TTC549 (cell line): ENCODE data around the gene CLEC2D.
"Not testable (repeated sequence)": the region's sequence is repeated elsewhere in the genome, so short reads cannot be mapped to it uniquely, and the experiment has no call there.

Experiments
- FAIRE-seq: peaks from 2 replicates; lab custom pipeline; 2012; peaks lifted over from hg19 to GRCh38; lab: Jason Lieb, UNC

Gene CLEC2D

DNA sequence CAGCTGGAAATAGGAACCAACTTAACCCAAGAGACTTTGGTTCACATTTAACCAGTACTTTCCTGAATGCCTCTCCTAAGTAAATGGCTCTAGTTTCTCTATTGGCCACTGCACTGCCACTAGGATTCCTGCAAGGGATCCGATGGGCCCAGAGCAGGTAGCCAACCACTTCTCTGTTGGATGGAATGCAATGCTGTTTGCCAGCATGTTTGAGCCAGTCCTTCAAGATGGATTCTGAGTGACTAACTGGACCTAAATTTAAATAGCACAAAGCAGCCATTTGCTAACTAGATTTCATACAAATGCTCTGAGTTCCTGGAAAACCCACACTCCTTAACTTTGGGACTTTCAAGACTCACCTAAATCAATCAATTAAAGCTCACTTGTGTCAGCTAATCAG, 9.5 kb upstream of the CLEC2D start:
- no peak for FAIRE-seq

DNA sequence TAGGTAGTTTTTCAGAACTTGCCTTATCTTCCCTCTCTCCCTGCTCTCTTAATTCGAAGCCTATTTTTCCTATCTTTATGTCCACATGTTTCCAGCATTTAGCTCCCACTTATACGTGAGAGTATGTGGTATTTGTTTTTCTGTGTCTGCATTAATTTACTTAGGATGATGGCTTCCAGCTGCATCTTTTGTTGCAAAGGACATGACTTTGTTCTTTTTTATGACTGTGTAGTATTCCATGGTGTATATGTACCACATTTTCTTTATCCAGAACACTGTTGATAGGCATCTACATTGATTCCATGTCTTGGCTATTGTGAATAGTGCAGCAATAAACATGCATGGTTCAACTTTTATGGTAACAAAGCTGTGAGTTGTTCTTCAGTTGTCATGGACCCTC, 7.8 kb upstream of the CLEC2D start:
- FAIRE-seq = no peak

DNA sequence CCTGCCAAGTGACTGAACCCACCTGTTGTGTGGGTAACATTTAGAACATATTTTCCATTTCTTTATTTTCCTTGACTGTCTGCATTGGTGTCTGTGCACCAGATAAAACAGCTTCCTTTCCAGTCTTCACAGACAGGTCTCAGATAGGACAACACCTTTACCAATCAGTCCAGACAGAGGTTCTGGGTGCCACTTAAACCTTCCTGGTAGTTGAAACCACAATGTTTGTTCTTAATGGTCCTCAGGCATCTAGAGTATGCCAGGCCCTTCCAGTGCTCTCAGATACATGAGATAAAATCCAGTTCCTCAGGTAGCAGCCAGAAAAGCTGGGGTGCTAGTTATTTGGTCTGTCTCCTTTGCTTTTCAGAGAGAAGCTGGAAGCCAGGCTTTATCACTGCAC, 7.0 kb upstream of the CLEC2D start:
- no peak for FAIRE-seq

DNA sequence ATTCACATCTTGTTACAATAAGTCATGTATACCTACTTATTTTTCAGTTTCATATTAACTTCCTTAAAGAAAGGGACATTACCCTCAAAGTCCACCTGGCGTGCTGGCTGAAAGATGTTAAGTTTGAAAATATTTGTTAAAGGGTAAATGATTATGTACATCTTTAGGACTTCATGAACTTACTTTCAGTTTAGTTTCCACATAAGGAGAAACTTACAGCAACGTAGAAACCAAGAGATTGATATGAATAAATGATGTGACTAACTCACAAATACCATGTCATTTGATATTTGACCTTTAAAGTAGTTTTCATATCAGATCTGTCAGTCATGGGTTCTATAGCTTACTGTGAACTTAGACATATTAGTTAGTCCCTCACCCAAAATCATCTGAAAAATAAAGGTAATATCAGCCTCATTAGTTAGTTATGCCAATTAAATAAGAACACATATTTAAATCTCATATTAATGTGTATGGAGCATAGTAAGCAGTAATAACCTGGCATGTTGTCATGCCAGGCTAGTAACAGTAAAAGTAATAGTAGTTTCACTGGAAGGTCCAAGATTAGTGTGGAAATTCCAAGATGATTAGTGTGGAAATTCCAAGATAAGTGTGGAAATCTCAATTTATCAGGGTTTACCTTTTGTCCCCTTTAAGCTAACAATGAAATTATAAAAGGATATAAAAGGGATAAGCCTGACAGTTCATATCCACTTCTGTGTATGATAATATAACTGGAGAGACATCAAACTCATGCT, 1.9 kb upstream of the CLEC2D start:
- no peak for FAIRE-seq

DNA sequence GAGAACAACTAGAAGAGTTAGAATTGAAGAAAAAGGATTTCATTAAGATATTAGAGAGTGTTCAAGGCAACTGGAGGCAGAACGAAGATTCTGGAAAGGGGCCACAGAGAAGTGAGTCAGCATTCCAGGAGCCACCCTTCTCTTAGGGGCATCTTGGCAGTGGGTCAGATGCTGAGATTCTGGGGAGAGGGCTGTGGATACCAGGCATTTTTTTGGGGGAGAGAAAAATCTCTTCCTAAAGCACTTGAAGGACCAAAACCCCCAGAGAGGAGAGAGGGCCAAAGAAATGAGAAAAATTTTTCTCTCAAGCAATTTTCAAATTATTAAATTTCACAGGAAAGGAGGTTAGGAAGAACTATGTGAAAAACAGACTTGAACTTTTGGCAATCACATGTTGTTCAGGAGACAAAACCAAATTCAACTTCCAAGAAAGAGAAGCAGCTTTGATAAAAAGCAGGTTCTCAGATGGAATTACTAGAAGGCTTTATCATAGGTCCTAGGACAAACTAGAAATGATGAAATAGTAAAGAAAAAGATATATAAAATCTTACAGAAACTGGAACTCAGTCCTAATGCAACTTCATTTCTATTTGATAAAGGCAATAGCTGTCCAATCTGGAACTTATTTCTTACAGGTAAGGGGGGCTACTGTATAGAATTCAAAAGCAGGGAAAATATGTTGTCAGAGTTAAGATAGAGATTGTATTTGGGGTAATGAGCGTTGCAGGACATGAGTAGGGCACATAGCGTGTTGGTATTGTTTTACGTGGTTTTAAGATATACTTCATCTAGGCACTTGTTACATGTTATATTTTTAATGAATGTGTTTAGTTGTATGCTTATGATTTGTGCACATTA, 1.1 kb upstream of the CLEC2D start:
- no peak for FAIRE-seq

DNA sequence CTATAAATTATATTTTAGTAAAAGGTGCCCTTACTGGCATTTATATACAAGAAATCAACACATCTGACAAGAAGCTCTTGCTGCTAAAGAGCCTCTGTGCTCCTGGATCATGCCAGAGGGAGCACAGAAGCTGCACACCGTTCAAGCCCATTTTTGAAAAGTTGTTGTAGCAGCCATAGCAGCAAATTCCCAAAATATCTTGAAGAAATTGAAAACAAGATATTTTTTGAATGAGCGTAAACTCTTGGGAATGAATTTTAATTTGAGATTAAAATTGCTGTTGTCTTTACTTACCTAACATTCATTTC, 540 bp upstream of the CLEC2D start:
- FAIRE-seq = no peak

DNA sequence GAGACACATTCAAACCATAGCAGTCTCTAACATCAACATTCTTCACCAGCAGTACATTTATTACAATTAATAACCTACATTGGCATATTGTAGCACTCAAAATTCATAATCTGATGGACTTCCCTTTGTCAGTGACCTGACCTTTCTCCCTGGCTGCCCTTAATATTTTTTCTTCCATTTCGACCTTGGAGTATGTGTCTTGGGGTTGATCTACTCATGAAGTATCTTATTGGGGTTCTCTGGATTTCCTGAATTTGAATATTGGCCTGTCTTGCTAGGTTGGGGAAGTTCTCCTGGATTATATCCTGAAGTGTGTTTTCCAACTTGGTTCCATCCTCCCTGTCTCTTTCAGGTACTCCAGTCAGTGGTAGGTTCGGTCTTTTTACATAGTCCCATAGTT, 2.8 kb downstream of the CLEC2D start:
- FAIRE-seq = not testable (repeated sequence)

DNA sequence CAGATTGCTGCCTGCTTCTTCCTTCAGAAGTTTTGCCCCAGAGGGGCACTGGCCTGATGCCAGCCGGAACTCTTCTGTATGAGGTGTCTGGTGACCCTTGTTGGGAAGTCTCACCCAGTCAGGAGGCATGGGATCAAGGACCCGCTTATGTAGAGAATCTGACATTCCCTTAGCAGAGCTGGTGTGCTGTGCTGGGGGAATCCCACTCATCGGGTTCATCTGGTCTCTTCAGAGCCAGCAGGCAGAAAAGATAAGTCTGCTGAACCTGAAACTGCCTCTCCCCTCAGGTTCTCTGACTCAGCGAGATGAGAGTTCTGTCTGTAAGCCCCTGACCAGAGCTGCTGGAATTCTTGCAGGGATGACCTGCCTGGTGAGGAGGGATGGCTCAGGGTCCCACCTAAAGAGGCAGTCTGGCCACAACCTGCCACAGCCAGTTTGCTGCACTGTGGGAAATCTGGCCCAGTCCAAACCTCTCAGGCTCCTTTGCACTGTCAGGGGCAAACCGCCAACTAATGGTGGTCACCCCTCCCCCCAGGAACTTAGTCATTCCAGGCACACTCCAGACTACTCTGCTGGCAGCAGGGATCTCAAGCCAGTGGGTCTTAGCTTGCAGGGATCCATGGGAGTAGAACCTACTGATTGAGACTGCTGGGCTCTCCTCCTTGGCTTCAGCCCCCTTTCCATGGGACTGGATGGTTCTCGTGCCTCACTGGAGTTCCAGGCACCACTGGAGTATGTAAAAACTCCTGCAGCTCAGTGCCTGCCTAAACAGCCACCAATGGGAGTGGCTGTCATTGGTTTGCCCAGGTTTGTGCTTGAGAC, 4.1 kb downstream of the CLEC2D start:
- no peak for FAIRE-seq

DNA sequence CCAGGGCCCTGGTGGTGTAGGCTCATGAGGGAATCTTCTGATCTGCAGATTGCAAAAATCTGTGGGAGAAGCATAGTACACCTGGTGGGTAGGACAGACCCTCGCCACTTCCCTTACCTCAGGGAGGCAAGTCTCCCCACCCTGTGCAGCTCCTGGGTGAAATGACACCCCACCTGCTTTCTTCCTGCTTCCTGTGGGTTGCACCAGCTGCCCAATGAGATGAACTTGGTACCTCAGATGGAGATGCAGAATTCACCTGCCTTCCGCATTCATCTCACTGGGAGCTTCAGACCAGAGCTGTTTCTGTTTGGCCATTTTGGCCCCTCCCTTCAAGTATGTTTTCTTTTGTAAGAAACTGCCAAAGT, 4.7 kb downstream of the CLEC2D start:
- FAIRE-seq = no peak

DNA sequence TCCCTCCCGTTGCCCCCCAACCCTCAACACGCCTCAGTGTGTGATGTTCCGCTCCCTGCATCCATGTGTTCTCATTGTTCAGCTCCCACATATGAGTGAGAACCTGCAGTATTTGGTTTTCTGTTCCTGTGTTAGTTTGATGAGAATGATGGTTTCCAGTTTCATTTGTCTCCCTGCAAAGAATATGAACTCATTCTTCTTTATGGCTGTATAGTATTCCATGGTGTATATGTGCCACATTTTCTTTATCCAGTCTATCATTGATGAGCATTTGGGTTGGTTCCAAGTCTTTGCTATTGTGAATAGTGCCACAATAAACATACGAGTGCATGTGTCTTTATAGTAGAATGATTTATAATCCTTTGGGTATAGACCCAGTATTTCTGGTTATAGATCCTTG, 13.0 kb downstream of the CLEC2D start:
- not testable (repeated sequence) for FAIRE-seq

DNA sequence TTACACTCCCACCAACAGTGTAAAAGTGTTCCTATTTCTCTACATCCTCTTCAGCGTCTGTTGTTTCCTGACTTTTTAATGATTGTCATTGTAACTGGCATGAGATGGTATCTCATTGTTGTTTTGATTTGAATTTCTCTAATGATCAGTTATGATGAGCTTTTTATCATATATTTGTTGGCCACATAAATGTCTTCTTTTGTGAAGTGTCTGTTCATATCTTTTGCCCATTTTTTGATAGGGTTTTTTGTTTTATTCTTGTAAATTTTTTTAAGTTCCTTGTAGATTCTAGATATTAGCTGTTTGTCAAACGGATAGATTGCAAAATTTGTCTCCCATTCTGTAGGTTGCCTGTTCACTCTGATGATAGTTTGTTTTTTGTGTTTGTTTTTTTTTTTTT, 13.4 kb downstream of the CLEC2D start:
- FAIRE-seq = not testable (repeated sequence)

DNA sequence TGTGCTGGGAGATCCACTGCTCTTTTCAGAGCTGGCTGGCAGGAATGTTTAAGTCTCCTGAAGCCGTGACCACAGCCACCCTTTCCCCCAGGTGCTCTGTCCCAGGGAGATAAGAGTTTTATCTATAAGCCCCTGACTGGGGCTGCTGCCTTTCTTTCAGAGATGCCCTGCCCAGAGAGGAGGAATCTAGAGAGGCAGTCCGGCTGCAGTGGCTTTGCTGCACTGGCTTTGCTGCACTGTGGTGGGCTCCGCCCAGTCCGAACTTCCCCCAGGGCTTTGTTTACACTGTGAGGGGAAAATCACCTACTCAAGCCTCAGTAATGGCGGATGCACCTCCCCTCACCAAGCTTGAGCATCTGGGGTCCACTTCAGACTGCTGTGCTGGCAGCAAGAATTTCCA, 15.9 kb downstream of the CLEC2D start:
- not testable (repeated sequence) for FAIRE-seq

DNA sequence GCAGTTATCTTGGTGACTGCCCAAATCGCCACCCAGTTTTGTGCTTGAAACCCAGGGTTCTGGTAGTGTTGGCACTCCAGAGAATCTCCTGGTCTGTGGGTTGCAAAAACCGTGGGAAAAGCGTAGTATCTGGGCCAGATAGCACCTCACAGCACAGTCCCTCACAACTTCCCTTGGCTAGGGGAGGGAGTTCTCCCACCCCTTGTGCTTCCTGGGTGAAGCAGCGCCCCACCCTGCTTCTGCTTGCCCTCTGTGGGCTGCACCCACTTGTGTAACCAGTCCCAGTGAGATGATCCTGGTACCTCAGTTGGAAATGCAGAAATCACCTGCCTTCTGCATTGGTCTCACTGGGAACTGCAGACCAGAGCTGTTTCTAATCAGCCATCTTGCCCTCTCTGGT, 16.4 kb downstream of the CLEC2D start:
- FAIRE-seq = no peak

DNA sequence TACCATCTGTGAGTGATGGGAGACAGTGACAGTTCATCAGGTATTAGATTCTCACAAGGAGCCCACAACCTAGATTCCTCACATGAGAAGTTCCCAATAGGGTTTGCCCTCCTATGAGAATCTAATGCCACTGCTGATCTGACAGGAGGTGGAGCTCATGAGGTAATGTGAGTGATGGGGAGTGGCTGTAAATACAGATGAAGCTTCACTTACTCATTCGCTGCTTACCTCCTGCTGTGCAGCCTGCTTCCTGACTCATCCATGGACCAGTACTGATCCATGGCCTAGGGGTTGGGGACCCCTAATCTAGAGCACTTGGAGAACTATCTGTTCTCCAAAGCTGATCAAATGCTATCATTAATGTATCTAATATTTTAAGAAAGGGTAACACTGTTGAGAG, 17.7 kb downstream of the CLEC2D start:
- FAIRE-seq = no peak

DNA sequence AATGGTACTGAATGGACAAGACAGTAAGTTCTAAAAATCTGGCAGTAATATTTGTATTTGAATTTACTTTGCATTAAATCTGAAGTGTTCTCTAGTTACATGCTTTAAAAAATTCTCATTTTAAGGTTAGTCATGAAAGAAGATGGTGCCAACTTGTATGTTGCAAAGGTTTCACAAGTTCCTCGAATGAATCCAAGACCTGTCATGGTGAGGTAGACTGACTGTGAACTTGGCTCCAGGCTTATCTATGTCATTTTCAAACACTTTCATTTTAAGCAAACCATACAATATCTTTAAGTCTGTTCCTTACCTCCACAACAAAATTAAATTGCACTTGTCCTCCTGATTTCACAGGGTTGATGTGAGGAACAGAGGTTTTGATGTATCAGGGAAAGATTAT, 23.4 kb downstream of the CLEC2D start:
- FAIRE-seq = no peak

DNA sequence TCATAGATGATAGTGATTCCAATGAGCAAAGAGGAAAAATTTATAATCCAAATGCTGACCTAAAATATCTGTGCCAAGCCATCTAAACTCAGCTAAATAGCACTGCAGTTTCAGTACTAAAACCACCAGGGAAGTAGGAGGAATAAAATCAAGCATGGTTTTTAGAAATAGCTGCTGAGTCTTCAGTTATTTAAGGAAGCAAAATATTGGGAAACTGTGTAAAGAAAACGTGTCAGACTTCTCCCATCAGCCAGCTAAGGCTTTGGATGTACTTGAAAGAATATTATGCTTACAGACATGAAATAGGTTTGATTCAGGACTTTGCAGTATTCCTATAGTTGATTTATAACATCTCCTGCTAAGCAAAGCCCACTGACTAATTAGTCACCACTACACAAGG, 24.7 kb downstream of the CLEC2D start:
- FAIRE-seq = no peak

DNA sequence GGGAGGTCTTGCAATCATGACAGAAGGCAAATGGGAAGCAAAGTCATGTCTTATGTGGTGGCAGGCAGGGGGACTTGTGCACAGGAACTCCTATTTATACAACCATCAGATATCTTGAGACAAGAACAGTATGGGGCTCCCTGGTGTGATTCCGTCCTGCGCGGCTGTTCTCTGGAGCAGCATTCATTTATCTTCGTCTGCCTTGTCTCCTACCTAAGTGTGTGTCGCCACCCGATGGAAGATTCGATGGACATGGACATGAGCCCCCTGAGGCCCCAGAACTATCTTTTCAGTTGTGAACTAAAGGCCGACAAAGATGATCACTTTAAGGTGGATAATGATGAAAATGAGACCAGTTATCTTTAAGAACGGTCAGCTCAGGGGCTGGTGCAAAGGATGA, 25.6 kb downstream of the CLEC2D start:
- FAIRE-seq = not testable (repeated sequence)

DNA sequence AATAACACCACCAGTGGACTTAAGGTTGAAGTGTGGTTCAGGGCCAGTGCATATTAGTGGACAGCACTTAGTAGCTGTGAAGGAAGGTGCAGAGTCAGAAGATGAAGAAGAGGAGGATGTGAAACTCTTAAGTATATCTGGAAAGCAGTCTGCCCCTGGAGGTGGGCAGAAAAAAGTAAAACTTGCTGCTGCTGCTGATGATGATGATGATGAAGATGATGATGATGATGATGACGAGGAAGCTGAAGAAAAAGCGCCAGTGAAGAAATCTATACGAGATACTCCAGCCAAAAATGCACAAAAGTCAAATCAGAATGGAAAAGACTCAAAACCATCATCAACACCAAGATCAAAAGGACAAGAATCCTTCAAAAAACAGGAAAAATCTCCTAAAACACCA, 26.1 kb downstream of the CLEC2D start:
- not testable (repeated sequence) for FAIRE-seq

DNA sequence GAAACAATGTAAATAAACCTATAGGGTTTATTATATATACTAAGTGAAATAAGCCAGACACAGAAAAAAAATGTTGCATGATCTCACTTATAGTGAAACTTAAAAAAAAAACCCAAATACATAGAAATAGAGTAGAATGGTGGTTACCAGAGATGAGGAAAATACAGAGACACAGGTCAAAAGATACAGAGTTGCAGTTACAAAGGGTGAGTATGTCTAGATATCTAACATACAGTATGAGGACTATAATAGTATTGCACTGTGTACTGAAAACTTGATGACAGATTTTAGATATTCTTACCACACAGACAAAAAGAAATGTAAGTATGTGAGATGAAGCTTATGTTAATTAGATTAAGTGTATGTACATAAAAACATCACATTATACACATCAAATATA, 28.1 kb downstream of the CLEC2D start:
- FAIRE-seq = no peak

DNA sequence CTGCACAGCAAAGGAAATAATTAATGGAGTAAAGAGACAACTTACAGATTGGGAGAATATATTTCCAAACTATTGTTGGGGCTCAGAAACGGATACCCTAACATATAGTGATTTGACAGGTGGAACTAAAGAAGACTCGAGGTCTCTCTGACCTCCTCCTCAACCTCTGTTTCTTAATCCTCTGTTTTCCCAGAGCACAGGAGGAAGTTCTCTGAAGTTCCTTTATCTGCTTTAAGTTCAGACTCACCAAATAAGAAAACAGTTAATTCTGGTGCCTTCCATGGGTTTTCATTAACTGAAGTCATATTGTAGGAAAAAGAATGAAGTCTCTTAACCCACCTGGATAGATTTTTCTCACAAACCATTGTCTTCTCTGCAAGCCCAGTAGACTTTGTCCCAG, 29.2 kb downstream of the CLEC2D start:
- no peak for FAIRE-seq

DNA sequence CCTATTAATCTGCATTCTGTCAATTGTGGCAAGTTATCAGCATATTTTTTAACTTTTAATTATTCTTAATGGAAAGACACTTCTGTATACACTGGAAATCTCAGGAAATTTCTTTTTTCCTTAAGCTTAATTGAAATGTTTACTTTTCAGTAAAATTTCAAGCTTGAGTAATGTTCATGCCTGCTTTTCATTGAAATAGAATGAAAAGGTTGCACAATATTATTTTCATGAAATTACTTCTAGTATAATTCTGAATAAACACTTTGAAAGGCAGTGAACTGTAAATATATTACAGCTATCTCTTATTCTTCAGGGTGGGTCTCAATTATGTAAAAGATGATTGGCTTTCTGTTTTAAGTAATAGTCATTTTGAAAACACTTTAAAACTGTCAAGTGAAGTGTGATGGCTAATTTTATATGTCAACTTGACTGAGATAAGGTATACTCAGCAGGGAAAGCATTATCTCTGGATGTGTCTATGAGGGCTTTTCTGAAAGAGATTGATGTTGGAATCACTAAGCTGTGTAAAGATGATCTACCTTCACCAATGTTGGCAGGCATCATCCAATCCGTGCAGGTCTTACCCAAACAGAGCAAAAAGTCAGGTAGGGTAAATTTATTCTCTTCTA, 29.9 kb downstream of the CLEC2D start:
- FAIRE-seq = no peak

DNA sequence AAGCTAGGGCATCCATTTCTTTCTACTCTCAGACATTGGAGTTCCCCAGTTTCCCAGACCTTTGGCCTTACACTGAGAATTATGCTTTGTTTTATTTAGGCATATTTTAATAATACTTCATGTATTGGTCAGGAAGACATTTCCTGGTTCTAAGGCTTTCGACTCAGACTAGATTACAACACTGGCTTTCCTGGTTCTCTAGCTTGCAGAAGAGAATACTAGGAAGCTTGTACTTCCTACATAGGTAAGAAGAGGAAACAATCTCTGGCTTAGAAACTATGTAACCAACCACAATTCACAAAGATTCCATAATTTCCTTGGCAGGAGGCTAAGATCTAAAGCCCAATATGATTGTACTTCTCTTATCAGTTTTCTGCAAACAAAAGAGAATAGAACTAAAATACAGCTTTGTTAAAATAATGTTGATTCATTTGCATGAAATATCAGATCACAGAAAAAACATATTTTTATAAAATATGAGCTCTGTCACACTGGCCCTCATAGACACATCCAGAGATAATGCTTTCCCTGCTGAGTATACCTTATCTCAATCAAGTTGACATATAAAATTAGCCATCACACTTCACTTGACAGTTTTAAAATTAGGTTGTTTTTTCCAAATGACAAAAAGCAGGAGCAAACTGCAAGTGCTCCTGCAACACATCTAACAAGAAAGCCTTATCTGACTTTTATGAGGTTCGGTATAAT, 30.5 kb downstream of the CLEC2D start:
- no peak for FAIRE-seq
